GM19324 (cell line): Measurements from ENCODE around the gene TMPRSS11D.

Source experiments
- ATAC-seq: cut with Tn5 transposase; IDR thresholded peaks from one replicate; pipeline ENCODE4 v1.9.1; 2021; ENCODE audit warnings: mild to moderate bottlenecking, moderate library complexity; ENCODE audit not compliant: unreplicated experiment, low FRiP score

TMPRSS11D gene

DNA sequence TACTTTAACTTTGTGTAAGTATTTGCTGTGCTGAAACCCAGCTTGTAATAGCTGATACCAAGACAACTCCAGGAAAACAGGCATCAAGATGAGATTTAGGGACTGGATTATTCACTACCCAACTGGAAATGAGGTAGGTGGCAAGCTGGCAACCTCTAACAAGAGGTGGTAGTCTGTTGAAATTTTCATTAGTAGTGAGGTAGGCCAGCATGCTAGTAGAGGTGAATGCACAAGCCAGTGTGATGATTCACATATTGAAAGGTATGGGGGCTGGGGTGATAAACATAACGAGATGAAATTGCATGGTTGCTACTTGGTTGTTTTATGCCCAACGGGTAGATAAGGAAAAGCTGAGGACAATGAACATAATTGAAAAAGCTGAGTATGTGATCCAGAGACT lies 8.5 kb upstream of the TMPRSS11D start:
- ATAC-seq: no peak

DNA sequence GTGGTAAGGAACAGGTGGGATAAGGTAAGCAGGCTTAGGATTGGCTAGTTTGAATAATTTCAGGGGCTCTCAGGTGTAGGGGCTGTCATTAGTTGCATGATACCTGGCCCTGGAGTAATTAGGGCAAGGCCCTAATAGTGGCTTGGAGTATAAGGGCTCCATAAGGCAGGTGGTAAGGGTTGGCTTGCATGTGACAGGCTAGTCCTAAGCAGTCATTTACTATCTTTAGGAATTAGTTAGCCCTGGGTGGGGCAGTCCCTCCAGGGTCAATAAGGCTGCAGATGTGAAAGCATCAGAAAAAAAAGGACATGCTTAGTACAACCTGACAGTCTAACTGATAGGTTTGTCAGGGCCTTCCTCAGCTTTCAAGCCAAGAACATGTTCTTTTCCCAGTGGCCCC lies 7.8 kb upstream of the TMPRSS11D start:
- ATAC-seq: no peak

DNA sequence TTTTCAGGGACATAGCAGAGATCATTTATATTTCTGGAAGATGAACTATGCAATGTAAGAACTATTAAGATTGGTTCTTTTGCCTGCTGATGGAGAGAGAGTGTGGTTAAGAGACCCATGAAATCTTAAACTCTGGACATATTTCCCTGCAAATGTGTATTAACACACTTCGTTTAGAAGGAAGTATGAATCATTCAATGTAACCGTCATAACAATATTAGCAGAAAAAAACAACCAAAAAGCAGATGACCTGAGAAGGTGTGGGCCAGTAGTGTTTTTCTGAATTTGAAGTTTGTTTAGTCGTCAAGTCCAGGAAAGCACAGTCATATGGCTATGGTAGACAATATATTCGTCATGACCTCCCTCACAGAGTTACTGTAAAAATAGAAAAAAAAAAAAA lies 2.5 kb upstream of the TMPRSS11D start:
- ATAC-seq: no peak

DNA sequence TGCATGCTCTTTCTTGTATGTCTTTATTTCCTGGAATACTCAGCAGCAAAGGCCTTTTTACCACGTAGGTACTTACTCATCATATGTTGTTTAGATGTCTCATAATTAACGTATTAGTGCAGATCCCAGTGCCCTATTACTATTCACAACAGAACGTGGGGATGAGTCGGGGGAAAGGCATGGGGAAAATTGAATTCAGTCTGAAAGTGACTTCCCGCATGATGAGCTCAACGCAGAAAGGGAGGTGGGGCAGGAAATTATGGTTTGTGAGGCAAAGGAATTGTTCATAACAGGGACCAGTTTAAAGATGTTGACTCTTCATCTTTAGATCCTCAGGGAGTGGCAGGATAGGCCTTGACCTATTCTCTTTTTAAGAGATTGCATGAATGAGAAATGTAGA lies 2.0 kb upstream of the TMPRSS11D start:
- ATAC-seq: no peak

DNA sequence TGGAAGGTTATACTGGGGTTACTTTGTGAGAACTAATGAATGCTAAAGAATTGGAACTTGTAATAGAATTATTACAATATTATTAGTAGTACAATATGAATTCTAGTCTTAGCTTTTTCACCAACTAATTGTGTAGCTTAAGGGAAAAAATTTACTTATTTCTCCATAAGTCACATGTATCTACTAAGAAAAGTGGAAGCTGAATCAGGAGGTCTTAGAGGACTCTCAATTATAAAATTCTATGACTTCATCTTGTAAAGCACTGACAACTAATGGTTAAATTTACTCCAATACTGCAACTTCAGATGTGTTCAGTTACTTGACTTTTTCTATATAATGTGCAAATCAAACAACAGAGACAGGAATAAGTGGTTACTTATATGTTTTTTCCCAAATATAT lies 899 bp upstream of the TMPRSS11D start:
- no peak for ATAC-seq

DNA sequence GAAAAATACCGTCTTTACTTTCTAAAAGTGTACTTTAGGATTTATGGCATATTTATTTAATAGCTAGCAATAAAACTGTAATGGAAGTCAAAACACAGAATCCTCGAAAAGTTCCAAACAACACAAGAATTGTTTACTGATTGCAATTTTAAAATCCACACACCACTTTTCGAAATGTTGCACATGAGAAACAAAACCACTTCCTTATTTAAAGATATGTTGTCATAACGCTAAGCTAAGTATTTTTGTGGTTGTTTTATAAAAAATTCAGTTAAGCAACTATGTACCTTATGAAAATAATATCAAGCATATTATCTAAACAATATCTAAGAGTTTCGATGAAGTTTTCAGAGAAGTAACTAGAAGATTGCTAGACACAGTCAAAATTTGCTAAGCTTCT lies 344 bp downstream of the TMPRSS11D start:
- ATAC-seq: no peak

DNA sequence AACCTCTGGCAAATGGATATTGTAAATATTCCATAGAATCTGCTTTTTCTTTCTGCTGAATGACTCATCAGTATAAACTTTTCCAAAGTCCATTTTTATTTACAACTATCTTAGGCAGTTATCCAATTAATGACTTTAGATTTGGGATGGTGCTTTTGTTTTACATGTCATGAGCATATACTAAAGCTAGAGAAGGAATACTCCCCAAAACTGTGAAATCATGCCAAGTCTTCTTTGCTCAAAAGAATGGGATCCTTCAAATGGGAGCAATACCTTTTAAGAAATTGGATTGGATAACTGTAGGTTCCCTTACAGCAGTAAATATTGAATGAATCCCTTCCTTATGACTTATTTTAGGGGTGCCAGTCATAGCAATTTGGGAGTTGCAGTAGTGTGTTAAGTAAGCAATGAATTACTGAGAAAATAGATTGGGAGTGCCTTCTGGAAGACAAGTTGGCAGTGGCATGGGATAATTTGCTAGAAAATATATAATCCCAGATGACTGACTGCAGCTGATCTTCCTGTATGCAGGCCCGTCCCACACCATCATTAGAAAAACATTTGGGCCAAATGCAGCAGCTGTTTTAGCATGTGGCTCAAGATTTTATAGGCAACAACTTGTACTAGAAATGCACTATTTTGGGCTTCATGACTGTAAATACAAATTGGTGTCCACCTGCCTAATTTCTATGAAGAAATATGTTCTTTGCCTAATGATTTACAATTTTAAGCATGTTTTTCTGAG lies 2.8 kb downstream of the TMPRSS11D start:
- ATAC-seq: no peak

DNA sequence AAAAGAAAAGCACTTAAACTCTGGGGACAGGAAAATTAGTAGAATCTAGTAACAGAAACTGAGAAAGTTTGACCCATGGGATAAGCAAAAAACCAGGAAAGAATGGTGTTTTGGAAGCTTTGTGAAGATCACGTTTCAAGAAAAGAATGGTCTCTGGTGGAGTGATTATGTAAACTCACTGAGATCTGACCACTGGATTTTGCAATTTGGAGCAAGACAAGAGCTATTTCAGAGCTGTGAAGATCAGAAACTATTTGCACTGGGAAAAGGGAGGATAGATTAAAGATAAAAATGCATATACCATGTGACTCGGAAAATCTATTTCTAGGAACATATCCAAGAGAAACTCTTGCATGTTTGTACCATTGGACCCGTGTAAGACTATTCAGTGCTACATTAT lies 4.3 kb downstream of the TMPRSS11D start:
- ATAC-seq: no peak

DNA sequence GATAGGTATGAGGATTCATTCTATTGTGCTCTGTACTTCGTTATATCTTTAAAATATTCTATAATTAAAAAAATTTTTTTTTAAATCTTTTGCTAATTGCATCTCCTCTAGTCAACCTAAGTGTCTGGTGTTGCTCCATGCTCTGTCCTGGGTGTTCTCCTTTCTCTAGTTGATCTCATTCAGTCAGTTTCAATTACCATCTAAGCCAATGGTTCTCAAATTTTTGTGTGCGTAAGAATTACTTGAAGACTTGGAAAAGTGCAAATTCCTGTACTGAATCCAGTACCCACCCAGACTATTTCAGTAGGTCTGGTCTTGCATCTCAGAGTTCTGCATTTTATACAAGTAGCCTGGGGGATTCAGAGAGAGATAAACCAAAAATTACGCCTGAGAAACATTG lies 6.7 kb downstream of the TMPRSS11D start:
- no peak for ATAC-seq

DNA sequence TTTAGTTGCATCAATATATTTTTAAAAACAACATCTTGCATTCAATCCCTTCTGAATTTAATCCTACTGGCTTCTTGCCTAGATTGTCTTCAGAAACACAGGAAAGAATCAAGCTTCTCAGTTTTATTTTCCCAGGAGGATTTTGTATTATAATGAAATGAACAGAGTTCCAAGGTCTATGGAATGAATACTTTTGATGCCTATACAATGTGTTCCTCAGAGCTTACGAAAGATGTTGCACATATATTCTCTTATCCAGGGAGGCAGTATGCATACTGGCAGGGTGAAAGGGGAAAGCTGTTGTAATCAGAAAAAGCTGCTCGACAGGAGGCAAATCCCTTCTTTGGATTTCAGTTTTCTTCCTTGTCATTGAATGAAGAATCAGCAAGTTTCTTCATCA lies 8.8 kb downstream of the TMPRSS11D start:
- no peak for ATAC-seq

DNA sequence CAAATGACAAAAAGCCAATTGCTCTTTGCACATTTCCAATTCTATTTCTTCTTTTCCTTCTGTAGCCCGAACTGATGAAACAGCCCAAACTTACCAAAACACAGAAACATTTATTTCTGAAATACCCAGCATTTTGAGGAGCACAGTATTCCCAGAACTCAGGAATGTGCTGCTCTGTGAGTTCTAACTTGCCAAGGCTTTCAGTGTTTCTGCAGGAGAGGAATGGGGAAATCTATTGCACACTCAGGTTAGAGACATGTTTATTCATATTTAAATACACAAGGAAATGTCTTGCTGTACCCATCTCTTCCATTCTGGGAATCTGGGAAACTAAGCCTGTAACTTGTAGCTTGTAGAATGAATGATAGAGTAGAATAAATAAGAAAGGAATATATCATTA lies 10.7 kb downstream of the TMPRSS11D start:
- ATAC-seq: no peak

DNA sequence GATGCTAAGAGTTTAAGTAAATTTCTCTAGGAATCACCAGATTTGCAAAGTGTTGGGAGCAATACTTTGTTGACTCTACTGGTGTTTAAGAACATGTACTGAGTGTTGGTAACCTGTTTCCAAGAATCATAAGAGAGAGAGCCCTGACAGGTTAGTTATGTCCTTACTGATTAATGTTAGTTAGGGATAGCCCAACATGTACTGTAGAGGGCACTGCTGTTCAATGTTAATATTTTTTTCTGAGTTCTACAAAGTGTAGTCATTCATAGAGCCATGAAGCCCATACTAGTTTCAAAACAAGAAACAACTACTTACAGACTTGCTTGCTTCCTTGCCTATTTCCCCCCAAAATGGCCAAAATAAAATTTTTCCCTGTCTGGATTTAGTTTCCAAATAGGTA lies 11.9 kb downstream of the TMPRSS11D start:
- no peak for ATAC-seq

DNA sequence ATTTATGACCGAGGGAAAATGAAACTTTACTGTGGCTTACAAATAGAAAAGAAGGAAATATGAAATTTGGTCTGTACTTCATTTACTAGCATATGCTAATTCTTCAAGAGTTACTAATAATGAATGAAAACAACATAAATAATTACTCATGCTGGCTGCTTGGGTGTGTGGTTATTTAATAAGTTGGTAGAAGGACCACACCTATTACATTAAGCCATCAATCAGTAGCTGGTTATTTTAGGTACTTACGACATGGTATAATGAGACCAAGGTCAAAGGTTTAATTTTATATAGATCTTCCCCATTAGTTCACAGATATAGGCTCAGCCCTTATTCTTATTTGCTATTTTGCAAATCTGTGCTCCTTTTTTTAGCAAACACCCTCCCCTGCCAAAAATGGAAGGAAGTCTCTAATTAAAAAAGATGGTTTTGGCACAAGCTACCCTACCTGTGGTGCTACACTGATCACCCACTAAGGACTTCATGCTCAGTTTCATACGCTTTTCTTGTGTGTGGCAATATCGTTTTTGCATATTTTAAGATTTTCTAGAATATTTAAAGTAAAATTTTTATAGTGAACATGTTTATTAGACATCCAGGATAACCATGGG lies 14.1 kb downstream of the TMPRSS11D start:
- ATAC-seq: no peak

DNA sequence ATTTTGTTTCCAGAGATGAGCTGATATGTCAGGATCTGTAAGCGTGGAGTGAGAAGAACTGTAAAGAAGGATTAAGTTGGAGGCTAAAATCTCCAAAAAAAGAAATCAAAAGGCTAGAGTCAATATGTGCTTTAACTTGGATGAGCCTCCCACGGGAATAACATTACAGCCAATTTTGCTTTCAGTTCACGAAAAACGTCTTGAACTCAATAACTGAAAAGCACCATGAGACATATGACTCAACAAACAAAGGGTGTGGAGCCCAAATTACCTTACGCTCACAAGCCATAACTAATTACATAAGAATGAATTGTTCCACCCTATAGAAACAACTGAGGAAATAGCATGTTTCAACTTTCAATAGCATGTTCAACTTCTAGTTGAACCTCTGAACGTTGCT lies 22.3 kb downstream of the TMPRSS11D start:
- no peak for ATAC-seq

DNA sequence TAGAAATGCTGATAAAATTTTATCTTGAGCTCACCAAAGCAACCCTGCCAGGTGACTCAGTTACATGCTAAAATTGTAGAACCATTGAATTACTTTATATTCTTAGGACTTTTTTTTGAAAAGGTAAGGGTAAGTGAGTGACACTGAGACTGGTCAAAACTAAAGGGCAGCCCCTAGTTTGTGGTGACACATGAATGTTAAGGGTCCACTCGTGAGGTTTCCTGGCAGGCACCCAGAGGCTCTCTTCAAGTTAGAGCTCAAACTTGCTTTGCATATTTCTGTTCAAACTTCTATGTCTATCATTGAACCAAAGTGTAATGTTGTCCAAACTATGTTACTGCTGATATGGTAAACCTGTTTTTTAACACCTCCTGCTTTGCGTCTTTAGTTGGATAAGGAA lies 30.5 kb downstream of the TMPRSS11D start:
- ATAC-seq: no peak

DNA sequence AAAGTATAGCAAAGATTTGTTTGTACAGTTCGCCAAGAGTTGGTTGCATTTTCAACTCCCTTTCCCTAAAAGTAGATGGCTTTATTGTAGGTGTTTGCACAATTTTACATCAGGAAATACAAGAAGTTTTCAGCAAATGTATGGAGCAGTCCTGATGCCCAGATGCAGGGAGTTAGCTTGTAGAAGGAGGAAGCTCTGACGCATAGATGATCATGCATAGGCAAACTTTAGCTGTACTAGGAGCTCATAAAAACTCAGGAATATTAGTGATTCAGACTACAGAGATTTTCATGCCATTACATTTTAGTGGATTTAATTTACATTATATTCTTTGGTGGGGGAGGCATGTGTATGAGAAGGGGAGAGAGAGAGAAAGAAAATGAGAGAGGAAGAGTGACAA lies 62.9 kb downstream of the TMPRSS11D start:
- no peak for ATAC-seq

DNA sequence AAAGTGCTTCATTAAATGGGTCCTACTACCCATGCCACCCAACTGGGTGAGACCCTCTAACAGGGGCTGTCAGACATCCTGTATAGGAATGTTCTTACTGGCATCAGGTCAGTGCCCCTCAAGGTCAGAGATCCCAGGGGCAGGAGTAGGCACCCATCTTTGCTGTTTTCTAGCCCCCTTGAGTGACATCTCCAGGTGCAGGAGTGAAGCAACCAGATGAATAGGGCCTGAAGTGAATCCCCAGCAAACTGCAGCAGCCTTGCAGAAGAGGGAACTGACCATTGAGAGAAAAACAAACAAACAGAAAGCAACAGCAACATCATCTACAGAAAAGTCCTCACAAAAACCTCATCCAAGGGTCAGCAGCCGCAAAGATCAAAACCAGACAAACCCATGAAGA lies 73.8 kb downstream of the TMPRSS11D start:
- ATAC-seq: no peak

DNA sequence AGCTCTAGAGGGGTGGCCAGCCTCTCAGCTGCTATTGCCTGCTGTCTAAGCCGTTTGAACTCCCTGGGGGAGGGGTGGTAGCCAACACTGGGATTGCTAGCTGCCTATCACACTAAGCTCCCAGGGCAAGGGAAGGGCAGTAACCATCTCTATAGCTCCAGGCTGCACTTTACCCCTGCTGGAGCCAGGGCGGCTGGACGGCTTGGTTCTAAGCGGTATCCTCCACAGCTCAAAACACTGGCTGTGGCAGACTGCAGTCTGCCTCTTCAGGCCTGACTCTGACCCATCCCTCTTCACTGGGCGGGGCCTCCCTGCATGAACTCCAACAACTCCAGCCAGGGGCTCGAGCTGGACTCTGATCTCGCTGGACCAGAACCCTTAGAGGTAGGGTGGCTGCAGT lies 74.3 kb downstream of the TMPRSS11D start:
- ATAC-seq: no peak

DNA sequence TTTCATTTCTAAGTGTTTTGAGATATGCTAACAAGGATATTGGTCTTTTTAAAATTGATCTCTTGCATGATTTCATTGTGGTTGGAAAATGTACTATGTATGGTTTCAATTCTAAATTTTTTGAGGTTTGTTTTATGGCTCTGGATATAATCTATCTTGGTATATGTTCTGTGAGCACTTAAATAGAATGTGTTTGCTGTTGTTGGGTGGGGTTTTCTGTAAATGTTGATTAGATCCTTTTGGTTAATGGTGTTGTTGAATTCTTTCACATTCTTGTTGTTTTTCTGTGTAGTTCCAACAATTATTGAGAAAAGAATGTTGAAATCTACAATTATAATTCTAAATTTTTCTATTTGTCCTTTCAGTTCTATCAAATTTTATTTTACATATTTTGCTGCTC lies 87.0 kb downstream of the TMPRSS11D start:
- ATAC-seq: no peak

DNA sequence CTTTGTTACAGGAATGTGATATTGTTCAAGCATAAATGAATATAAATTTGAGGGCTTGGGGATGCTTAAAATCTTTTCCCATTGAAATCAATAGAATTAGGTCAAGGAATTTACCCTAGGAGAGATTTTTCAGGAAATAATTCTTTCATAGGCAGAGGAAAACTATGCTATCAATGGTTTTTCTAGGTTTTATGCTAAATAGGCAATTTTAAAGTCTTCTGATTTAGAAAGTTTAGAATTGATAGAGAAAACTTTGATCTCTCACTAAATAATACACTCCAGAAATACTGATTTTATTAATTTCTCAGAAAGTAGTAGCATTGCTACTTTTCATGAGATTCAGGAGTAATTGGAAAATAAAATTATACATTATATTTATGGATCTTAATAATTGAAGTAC lies 93.1 kb downstream of the TMPRSS11D start:
- ATAC-seq: no peak

DNA sequence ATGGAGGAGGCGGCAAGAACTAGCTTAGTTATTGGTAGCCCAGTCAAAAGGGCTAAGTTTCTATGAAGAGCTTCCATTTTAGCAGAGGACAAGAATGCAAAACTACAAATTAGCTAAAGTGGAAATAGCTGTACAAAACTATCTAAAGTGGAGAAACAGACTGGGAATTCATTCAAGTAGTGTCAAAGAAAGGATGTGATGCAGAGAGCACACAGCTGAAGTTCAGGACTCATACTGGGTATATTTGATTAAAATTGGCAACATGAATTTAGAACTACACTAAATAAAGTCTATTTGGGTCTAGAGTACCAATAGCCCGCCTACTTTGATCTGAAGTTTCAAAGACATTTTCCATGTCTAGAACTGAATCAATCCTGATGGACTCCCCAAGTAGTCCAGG lies 96.5 kb downstream of the TMPRSS11D start:
- no peak for ATAC-seq

DNA sequence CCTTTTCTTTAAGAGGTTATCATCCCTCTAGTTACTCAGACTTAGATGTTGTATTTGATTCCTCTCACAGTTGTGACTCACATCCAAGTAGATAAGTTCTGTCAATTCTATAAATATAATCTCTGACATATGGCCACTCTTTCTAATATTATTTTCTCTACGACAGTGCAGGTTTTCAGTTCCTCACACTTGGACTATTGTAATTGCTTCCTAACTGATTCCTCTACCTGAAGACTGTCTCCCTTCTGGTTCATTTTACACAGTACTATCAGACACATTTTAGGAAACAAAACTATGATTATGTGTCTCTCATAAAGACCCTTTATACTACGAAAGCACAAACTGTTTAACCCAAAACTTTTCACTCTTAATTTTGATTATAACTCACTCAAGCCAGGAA lies 98.3 kb downstream of the TMPRSS11D start:
- ATAC-seq: no peak

DNA sequence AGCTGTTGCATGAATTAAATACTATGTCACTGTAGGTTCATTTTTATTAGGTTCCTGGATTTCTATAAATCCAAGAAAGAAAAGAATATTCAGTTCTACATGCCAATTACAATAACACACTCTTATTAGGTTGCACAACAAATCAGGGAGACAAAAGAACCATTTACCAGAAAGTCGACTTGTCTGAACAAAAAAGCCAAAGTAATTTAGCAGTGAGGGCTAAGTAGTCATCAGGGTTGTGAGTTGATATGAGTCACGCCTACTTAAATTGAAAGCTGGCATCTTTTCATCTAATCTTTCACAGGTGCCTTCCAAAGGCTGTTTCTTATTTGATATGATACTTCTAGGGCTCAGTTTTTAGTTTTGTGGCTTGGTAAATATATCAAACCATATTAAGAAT lies 104.2 kb downstream of the TMPRSS11D start:
- no peak for ATAC-seq
